MV-4-11 (cell line): ENCODE measurements around the gene NCL.
A peak's percentile ranks its signal among the peaks of the same experiment; 100 is the strongest.
"Not testable (repeated sequence)": the region's sequence is repeated elsewhere in the genome, so short reads cannot be mapped to it uniquely, and the experiment has no call there.

Experiments used
- DNase-seq: peaks from one replicate; lab custom pipeline; 2025; lab: John Stamatoyannopoulos, UW

The NCL gene

GRCh38 chr2:231467613-231468530 lies 3.6 kb upstream of the NCL start:
- no peak for DNase-seq

- no peak for DNase-seq
Observed at GRCh38 chr2:231467016-231467545, 2.8 kb upstream of the NCL start.

- DNase-seq = peak; percentile 94
Observed at GRCh38 chr2:231464576-231465540, 574 bp upstream of the NCL start.

GRCh38 chr2:231462729-231463465 lies 1.4 kb downstream of the NCL start:
- DNase-seq = no peak

DNA sequence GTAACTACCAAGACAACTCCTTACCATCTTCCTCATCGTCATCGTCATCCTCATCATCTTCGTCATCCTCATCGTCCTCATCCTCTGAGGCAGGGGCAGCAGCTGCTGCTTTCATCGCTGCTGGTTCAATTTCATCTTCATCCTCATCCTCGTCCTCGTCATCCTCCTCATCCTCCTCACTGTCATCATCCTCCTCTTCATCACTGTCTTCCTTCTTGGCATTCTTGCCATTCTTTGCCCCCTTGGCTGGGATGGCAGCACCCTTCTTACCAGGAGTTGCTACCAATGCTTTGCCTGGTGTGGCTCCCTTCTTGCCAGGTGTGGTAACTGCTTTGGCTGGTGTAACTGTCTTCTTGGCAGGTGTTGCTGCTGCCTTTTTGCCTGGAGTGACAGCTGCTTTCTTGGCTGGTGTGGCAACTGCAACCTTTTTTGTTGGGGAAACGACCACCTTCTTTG lies 2.7 kb downstream of the NCL start:
- no peak for DNase-seq

- DNase-seq = not testable (repeated sequence)
Observed at GRCh38 chr2:231460841-231461240, 3.4 kb downstream of the NCL start.

GRCh38 chr2:231460073-231460835 lies 4.0 kb downstream of the NCL start:
- no peak for DNase-seq

GRCh38 chr2:231458368-231458767 lies 5.9 kb downstream of the NCL start:
- no peak for DNase-seq

- peak; percentile 39 for DNase-seq
Observed at GRCh38 chr2:231457101-231457500, 7.2 kb downstream of the NCL start.

- DNase-seq = no peak
Observed at GRCh38 chr2:231456295-231457004, 7.8 kb downstream of the NCL start.

DNA sequence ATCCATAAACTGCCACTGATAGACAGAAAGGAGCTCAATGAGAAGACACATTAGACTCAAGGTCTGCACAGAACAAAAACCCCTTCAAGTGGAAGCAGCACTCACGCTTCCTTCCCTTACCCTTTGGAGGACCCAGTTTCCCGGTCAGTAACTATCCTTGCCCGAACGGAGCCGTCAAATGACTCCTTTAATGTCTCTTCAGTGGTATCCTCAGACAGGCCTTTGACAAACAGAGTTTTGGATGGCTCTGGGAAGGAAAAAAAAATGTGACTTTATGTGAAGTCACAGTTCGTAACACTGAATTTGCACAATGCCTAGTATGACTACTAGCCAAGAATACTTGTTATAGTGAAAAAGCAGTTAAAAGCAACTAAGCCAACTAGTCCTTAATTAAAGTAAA lies 8.4 kb downstream of the NCL start:
- no peak for DNase-seq

DNA sequence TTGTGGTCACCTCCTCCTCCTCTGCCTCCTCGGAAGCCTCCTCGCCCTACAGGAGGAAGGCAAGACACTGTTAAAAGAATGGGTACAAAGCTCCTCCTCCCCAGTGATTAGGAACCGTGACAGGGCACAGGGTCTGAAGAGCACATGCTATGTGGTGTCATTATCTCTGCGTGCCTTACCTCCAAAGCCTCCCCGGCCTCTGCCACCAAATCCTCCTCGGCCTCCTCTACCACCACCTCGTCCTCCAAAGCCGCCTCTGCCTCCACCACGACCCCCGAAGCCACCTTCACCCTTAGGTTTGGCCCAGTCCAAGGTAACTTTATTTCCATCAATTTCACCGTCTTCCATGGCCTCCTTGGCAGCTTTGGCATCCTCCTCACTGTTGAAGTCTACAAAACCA lies 9.1 kb downstream of the NCL start:
- no peak for DNase-seq

GRCh38 chr2:231454361-231454791 lies 9.9 kb downstream of the NCL start:
- no peak for DNase-seq

- DNase-seq = peak; percentile 36
Observed at GRCh38 chr2:231452799-231453508, 11.3 kb downstream of the NCL start.

DNA sequence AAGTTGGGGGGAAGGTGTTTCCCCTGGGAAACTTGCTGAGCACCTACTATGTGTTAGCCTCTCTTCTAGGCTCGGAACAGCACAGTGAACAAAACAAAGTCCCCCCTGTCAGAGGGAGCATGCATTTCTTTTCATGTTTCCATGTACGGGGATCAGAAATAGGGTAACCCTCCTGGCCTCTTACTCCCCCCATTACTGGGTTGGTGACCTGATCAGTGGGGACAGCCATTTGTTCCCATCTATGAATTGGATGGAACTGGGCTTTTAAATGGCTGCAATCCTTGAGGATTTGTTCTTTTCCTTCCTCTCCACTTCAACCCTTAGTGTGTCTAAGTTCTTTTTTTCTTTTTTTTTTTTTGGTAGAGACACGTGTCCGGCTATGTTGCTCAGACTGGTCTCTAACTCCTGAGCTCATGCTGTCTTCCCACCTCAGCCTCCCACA lies 13.7 kb downstream of the NCL start:
- no peak for DNase-seq

- DNase-seq = no peak
Observed at GRCh38 chr2:231449503-231450054, 14.7 kb downstream of the NCL start.

DNA sequence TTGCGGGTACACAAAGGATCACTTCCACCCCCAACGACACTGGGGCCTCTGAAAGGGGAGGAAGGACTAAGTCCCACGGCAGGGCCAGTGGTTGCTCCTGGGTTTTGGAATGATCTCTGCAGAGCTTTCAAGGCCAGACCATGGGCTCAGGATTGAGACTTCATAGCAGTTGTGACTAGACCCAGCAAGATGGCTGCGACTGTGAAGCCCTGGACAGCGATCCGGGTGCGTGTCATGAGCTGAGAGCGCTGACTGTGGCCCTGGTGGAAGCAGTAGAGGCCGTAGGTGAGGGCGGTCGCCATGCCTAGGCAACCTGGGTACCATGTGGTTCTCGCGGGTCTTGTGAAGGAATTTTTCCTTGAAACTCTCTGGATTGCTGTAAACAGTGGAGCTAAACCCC lies 27.3 kb downstream of the NCL start:
- no peak for DNase-seq

DNA sequence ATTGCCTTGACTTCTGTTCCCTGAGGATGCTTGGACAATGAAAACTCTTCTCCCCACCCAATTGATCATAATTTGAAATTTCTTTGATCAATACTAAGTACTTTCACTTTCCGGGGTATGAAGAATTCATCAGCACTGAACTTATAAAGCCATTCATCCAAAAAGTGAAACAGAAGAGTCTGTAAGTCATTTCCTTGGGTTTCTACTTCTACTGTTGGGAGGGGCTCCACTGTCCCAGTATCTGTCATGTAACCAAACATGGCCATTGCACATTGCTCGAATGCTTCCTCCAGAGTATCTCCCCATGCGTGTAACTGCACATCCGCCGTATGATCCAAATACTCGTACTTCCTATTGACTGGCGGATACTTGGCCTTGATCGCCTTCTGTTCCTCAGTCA lies 30.3 kb downstream of the NCL start:
- DNase-seq = no peak

DNA sequence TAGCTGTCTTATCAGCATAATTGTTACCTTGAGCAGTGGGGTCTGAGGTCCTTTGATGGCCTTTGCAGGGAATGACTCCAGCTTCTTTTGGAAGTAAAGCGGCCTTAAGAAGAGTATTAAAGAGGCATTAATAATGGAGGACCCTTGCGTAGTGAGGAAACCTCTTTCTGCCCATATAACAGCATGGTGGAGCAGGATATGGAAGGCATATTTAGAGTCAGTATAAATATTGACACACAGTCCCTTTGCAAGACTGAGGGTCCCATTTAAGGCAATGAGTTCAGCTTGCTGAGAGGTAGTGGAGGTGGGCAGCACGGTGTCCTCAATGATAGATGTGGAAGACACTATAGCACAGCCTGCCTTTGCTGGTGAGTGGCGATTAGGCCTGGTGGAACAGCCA lies 32.7 kb downstream of the NCL start:
- DNase-seq = no peak
